NT2/D1 (cell line): ENCODE results near the gene OVCH2.

ENCODE experiments used
- DNase-seq: peaks from one replicate; pipeline ENCODE4 v3.0.0-alpha.2; 2011; ENCODE audit warnings: low read depth, low spot score
- H3K27me3 ChIP-seq: 2 replicates; pipeline ENCODE4 v1.6.0; 2011; ENCODE audit warnings: mild to moderate bottlenecking; ENCODE audit not compliant: insufficient read length, insufficient read depth
- H3K36me3 ChIP-seq: 2 replicates; pipeline ENCODE4 v1.6.1; 2011; ENCODE audit warnings: mild to moderate bottlenecking, low read length, mixed read lengths; ENCODE audit not compliant: insufficient read depth, insufficient read length
- H3K4me1 ChIP-seq: 2 replicates; pipeline ENCODE4 v1.5.1; 2011; ENCODE audit not compliant: insufficient read depth, insufficient read length
- H3K4me3 ChIP-seq: 2 replicates; pipeline ENCODE4 v1.5.1; 2011; ENCODE audit warnings: low read depth; ENCODE audit not compliant: insufficient read length
- H3K9ac ChIP-seq: 2 replicates; pipeline ENCODE4 v1.6.0; 2011; ENCODE audit warnings: low read depth; ENCODE audit not compliant: insufficient read length
- H3K9me3 ChIP-seq: 2 replicates; pipeline ENCODE4 v1.5.1; 2011; ENCODE audit warnings: mild to moderate bottlenecking, low read length; ENCODE audit not compliant: insufficient read depth
- SUZ12 ChIP-seq: IDR thresholded peaks from 2 replicates; pipeline ENCODE4 v1.6.1; 2011; ENCODE audit not compliant: insufficient read length, insufficient read depth; ENCODE audit errors: extremely low read depth
- YY1 ChIP-seq: IDR thresholded peaks from 2 replicates; pipeline ENCODE4 v1.6.1; 2011; ENCODE audit not compliant: insufficient read length, insufficient read depth
- ZNF274 ChIP-seq: IDR thresholded peaks from 2 replicates; pipeline ENCODE4 v1.6.1; 2011; ENCODE audit warnings: mild to moderate bottlenecking, low read depth, low read length

OVCH2 gene

GRCh38 chr11:7677796-7678201 lies 28.5 kb downstream of the OVCH2 start:
- peaks cover 6% of the 10 kb centered on the region; the same call in 1 of the 2 replicates for H3K9me3 ChIP-seq
- peaks cover 5% of the 10 kb centered on the region for H3K36me3 ChIP-seq
- no peak overlapping the region for H3K9ac ChIP-seq
- DNase-seq = no peak
- H3K4me1 ChIP-seq = peaks cover 4% of the 10 kb centered on the region
- no peak overlapping the region for H3K4me3 ChIP-seq
- no peak for TF ChIP-seq ZNF274
- no peak for TF ChIP-seq SUZ12
- no peak for TF ChIP-seq YY1
- no peaks in the 10 kb centered on the region for H3K27me3 ChIP-seq

GRCh38 chr11:7677071-7677470 lies 29.2 kb downstream of the OVCH2 start:
- Histone ChIP-seq H3K27me3 (no peaks in the 10 kb centered on the region), H3K9me3 (peaks cover 6% of the 10 kb centered on the region; the same call in 1 of the 2 replicates), H3K9ac (no peak overlapping the region), H3K4me1 (peaks cover 7% of the 10 kb centered on the region), H3K36me3 (peaks cover 10% of the 10 kb centered on the region), H3K4me3 (no peak overlapping the region)
- no peak for TF ChIP-seq YY1
- no peak for TF ChIP-seq SUZ12
- TF ChIP-seq ZNF274 = no peak
- no peak for DNase-seq

DNA sequence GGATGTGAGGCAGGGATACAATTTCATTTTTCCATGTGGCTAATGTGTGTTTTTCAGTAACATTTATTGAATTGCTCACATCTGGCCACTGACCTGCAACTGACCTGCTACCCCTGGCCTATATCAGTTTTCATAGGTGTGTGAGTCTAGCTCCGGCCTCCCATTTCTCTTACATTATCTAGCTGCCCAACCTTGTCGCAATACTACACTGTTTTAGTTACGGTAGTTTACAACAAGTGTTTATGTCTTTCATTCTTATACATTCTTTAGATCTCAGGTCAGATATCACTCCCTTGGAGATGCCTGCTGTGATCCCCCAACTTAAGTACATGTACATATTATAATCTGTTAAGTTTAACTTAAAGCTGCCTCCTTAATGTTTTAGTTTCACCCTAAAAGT lies 30.6 kb downstream of the OVCH2 start:
- no peak overlapping the region for H3K4me3 ChIP-seq
- no peaks in the 10 kb centered on the region for H3K27me3 ChIP-seq
- no peak overlapping the region for H3K9ac ChIP-seq
- peaks cover 24% of the 10 kb centered on the region for H3K36me3 ChIP-seq
- peaks cover 6% of the 10 kb centered on the region; the same call in 1 of the 2 replicates for H3K9me3 ChIP-seq
- H3K4me1 ChIP-seq = peaks cover 7% of the 10 kb centered on the region
- TF ChIP-seq ZNF274 = no peak
- TF ChIP-seq YY1 = no peak
- no peak for TF ChIP-seq SUZ12
- no peak for DNase-seq

GRCh38 chr11:7673724-7674434 lies 32.4 kb downstream of the OVCH2 start:
- peaks cover 7% of the 10 kb centered on the region for H3K4me1 ChIP-seq
- peaks cover 38% of the 10 kb centered on the region for H3K36me3 ChIP-seq
- peak overlapping the region; percentile 88 for H3K9ac ChIP-seq
- H3K27me3 ChIP-seq = no peaks in the 10 kb centered on the region
- DNase-seq = peak; percentile 66
- TF ChIP-seq ZNF274 (no peak), SUZ12 (no peak), YY1 (no peak)
- H3K4me3 ChIP-seq = peak overlapping the region; percentile 74
- H3K9me3 ChIP-seq = peaks cover 6% of the 10 kb centered on the region; the same call in 1 of the 2 replicates

DNA sequence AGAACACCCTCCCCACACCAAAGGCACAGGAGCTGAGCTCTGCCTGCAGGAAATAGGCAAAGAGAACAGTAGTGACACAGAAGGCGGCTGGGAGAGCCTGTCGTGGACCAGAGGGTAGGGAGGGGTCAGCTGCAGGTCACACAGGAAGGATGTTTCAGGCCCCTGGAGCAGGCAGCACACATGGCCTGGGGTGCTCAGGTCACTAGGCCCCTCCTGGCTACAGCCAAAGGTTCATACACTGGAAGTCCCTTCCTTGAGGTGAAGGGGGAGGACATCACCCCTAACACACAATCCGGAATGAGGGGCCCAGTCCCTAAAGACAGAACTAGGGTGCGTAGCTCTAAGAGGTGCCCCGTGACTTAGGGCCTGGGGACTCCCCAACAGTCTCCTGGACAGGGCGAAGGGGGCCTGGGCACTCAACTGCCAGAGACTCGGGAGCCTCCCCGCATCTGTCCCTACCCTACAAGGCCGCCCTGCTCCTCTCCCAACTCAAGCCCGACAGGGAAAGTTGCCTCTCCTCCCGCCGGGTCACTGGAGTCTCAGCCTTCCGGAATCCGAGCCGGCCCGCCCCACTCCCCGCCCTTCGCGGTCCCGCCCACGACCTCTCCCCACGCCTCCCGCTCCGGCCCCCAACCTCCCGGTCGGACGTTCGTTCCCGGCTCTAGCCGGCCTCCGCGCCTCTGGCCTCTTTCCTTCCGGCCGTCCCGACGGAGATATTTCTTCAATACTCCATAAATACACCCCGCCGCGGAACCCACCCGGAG lies 33.1 kb downstream of the OVCH2 start, which contains the start of gene CYB5R2:
TSS of gene CYB5R2 (minus strand) at position 541 of the 764 bp plus-strand sequence. CDS start 675 bp downstream, outside the sequence.
- Histone ChIP-seq H3K9me3 (peaks cover 6% of the 10 kb centered on the region; the same call in 1 of the 2 replicates), H3K4me3 (peak within 1 kb of the TSS; percentile 74), H3K4me1 (peaks cover 7% of the 10 kb centered on the region), H3K27me3 (no peaks in the 10 kb centered on the region), H3K36me3 (peaks cover 45% of the 10 kb centered on the region), H3K9ac (peak within 1 kb of the TSS; percentile 88)
- no peak for TF ChIP-seq YY1
- TF ChIP-seq ZNF274 = no peak
- TF ChIP-seq SUZ12 = no peak
- peak; percentile 49 for DNase-seq

- Histone ChIP-seq H3K9ac (peak overlapping the region; percentile 84), H3K4me3 (peak overlapping the region; percentile 74), H3K36me3 (peaks cover 52% of the 10 kb centered on the region), H3K9me3 (peaks cover 6% of the 10 kb centered on the region; the same call in 1 of the 2 replicates), H3K27me3 (no peaks in the 10 kb centered on the region), H3K4me1 (peaks cover 9% of the 10 kb centered on the region)
- no peak for TF ChIP-seq SUZ12
- no peak for TF ChIP-seq YY1
- TF ChIP-seq ZNF274 = no peak
- DNase-seq = no peak
Observed at GRCh38 chr11:7672276-7672959, 33.9 kb downstream of the OVCH2 start.

DNA sequence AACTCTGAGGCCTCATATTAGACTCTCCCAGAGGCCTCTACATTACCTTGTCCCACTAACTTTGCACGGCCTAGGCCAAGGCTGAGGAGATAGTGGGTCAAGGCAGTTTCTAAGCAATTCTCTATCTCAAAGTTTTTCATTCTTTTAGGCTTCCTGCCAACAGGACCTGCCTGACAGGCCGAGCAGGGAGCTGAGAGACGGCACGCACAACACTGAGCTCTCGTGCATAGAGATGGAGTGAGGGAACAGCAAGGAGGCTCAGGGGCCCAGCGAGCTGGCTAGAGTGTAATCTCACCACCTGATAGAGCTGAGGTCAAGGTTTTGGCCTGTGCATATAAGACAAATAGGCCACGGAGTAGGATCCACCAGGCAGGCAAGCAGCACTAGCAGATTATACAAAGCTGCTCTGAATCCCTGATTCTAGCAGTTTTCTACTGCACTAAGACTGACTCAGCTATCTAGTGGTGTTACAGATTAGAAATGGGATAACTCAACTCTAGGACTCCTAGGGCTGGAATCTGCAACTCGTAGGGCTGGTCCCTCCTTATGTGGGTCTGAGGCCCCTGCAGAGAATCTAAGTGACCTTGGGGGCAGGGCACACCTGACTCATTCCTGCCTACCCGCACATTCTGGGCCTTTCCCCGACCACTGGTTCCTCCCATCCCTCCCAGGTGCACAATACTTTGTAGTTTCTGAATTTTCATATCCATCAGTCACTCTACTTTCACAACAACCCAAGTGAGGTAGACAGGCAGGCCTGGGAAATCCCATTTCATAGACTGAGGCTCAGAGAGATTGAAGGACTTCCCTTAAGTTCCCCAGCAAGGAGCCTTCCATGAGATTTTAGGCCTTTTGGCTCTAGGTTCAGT lies 34.7 kb downstream of the OVCH2 start:
- no peak overlapping the region for H3K9ac ChIP-seq
- no peaks in the 10 kb centered on the region for H3K27me3 ChIP-seq
- H3K4me1 ChIP-seq = peaks cover 9% of the 10 kb centered on the region
- no peak for TF ChIP-seq SUZ12
- TF ChIP-seq YY1 = no peak
- H3K36me3 ChIP-seq = peaks cover 60% of the 10 kb centered on the region
- H3K4me3 ChIP-seq = no peak overlapping the region
- H3K9me3 ChIP-seq = peaks cover 3% of the 10 kb centered on the region; the same call in 1 of the 2 replicates
- DNase-seq = no peak
